ENCODE measurements around the gene TAF1B. TPM values are rescaled to one million over a fixed set of nuclear protein-coding genes. Genes with fewer than 3 reads are reported as not detected.
"Not testable (repeated sequence)": the region's sequence is repeated elsewhere in the genome, so short reads cannot be mapped to it uniquely, and the experiment has no call there.

The TAF1B gene
- total RNA-seq, 1 donor from 2014 or later, result 31.4 TPM

- DNase-seq, result no peak
Measured at GRCh38 chr2:9832586-9832985, 10.7 kb upstream of the TAF1B start.

- not testable (repeated sequence) for DNase-seq
Measured at GRCh38 chr2:9835068-9835467, 8.2 kb upstream of the TAF1B start.

GRCh38 chr2:9836074-9836473, 7.2 kb upstream of the TAF1B start:
- no peak for DNase-seq

DNA sequence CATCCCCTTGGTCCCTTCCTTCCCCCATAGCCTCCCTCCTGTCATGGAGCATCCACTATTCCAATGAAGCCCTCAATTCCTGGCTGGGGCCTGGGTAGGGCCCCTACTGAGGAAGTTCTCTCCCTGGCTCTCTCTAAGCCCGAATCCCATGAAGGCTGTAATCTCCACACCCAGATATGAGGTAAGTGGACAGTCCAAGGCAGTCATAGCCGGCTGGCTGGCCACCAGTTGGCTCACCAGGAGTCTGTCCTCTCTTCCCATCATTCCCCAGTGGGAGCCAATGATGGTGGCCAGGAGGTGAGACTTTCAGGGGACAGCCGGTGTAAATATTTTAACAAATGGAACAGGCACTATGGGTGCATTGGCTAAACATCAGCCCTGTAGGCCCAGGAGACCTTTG, 6.8 kb upstream of the TAF1B start:
- no peak for DNase-seq

DNA sequence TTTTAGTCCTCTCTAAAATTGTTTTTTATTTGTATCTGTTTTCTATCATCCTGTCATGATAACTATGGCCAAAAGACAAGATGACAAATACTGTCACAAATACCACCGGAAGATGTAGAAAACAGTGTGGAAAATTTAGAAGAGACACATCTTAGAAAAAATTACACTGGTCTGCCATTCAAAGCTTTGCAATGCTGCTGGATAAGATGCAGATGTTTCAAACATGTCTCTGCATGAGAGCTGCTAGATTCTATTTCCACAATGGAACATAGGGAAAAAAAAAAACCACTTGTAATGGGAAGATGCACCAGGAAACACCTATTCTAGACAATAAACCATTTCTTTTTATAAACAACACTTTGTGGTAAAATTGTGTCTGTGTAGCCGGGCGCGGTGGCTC, 5.8 kb upstream of the TAF1B start:
- peak; percentile 9 for DNase-seq

GRCh38 chr2:9838391-9838790, 4.9 kb upstream of the TAF1B start:
- no peak for DNase-seq

GRCh38 chr2:9842487-9843228, 616 bp upstream of the TAF1B start:
- no peak for DNase-seq

- no peak for DNase-seq
Measured at GRCh38 chr2:9844036-9844483, 786 bp downstream of the TAF1B start.

DNA sequence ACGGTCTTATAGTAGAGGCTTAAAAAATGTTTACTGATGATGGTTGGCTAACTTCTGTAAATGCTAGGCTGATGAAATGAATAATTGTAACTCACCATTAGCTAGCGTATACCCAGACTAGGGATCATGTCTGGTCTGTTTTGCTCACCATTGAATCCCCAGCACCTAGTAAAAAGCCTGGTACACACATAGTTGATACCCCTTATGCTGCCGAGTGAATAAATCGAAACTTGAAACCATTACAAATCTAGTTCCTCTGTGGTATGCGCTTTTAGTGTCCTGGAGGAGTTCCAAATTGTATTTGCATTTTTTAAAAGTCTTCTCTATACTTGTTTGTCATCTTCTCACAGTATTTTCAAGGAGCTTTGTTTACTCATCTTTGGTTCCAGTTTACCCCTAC, 1.3 kb downstream of the TAF1B start:
- DNase-seq, result peak; percentile 22

GRCh38 chr2:9846554-9846953, 3.3 kb downstream of the TAF1B start:
- DNase-seq, result no peak

DNA sequence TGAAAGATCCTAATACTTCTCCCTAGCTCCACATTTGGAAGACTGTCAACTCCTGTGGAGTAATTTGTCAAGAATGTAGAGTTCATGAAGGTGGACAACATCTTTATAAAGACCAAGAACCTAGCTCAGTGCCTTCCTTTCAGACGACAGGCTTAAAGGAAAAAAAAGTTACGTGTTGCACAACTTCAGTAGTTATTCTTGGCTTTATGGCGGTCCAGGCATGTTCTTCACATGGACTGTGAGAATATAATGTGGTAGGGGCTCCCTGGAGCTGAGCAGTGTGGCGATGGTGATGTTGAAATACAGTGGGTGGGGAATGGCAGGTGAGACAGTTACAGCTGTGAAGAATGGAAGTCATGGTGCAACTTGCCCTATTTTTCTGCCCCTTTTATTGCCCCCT, 3.9 kb downstream of the TAF1B start:
- no peak for DNase-seq

GRCh38 chr2:9852881-9853280, 9.6 kb downstream of the TAF1B start:
- no peak for DNase-seq

GRCh38 chr2:9857814-9858729, 14.8 kb downstream of the TAF1B start:
- no peak for DNase-seq

GRCh38 chr2:9858730-9859068, 15.4 kb downstream of the TAF1B start:
- no peak for DNase-seq

DNA sequence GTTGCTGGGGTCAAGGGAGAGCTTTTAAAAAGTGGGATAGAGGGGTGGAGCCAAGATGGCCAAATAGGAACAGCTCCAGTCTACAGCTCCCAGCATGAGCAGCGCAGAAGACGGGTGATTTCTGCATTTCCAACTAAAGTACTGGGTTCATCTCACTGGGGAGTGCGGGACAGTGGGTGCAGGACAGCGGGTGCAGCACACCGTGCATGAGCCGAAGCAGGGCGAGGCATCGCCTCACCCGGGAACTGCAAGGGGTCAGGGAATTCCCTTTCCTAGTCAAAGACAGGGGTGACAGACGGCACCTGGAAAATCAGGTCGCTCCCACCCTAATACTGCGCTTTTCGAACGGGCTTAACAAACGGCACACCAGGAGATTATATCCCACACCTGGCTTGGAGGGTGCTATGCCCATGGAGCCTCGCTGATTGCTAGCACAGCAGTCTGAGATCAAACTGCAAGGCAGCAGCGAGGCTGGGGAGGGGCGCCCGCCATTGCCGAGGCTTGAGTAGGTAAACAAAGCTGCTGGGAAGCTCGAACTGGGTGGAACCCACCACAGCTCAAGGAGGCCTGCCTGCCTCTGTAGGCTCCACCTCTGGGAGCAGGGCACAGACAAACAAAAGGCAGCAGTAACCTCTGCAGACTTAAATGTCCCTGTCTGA, 17.8 kb downstream of the TAF1B start:
- DNase-seq, result not testable (repeated sequence)

GRCh38 chr2:9867881-9868280, 24.6 kb downstream of the TAF1B start:
- DNase-seq, result no peak

GRCh38 chr2:9873337-9873736, 30.1 kb downstream of the TAF1B start:
- DNase-seq, result no peak

GRCh38 chr2:9877026-9877425, 33.8 kb downstream of the TAF1B start:
- DNase-seq, result no peak

GRCh38 chr2:9877726-9878125, 34.5 kb downstream of the TAF1B start:
- no peak for DNase-seq

DNA sequence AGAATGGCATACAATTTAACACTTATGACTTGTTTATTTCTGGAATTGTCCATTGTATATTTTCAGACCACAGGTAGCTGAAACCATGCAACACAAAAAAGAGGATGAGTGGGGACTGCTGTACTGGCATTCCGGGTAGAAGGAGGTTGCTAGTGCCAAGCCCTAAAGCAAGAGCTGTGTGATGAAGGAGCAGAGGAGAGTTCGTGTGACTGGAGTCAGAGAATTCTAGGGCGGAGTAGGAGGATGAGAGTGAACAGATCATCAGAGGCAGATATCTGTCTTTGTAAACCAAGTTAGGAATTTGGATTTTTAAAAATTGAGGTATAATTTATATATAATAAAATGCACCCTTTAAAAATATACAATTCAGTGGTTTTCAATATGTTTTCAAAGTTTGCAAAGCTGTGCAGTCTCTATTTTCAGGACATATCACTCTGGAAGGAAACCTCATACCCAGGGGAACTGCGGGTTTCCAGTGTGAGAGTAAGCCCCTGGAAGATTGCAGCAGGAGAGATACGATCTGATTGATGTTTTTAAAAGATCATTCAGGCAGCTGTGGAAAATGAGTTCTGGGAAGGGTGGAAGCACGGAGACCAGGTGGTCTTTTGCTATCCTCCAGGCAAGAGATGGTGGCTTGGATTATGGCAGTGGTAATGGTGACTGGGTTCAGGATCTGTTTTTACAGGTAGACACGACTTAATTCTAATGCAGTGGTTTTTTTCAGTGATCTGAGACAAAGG, 36.4 kb downstream of the TAF1B start:
- DNase-seq, result no peak

- DNase-seq, result no peak
Measured at GRCh38 chr2:9883897-9884296, 40.6 kb downstream of the TAF1B start.

- DNase-seq, result no peak
Measured at GRCh38 chr2:9884436-9884835, 41.2 kb downstream of the TAF1B start.

All from skin of body (tissue), 2 donors.